ENCODE measurements around the gene TWIST2. TPM values are rescaled to one million over a fixed set of nuclear protein-coding genes. Genes with fewer than 3 reads are reported as not detected.

TWIST2 gene
- total RNA-seq, 2 donors from 2014 or later = 6.2 to 26.1 TPM

GRCh38 chr2:238925816-238926521, 78.1 kb downstream of the TWIST2 start:
- no peaks in the 10 kb centered on the region for H3K9me3 ChIP-seq
- no peak for TF ChIP-seq CTCF (IDR thresholded peaks at IDR 0.05)
- H3K4me3 ChIP-seq = no peak overlapping the region
- DNase-seq (ENCODE audit: low spot score) = no peak
- H3K27me3 ChIP-seq = peaks cover 0 to 4% of the 10 kb centered on the region in 2 donors
- H3K27ac ChIP-seq = no peak overlapping the region
- H3K36me3 ChIP-seq = no peaks in the 10 kb centered on the region
- no peaks in the 10 kb centered on the region for H3K4me1 ChIP-seq

GRCh38 chr2:238926761-238927611, 79.1 kb downstream of the TWIST2 start:
- Histone ChIP-seq H3K36me3 (no peaks in the 10 kb centered on the region), H3K27ac (no peak overlapping the region), H3K4me3 (no peak overlapping the region), H3K27me3 (no peaks in the 10 kb centered on the region), H3K9me3 (no peaks in the 10 kb centered on the region), H3K4me1 (no peaks in the 10 kb centered on the region)
- DNase-seq (ENCODE audit: low spot score) = no peak
- no peak for TF ChIP-seq CTCF (IDR thresholded peaks at IDR 0.05)

GRCh38 chr2:238927746-238928519, 80.0 kb downstream of the TWIST2 start:
- Histone ChIP-seq H3K27me3 (no peaks in the 10 kb centered on the region), H3K27ac (no peak overlapping the region), H3K36me3 (no peaks in the 10 kb centered on the region), H3K4me3 (no peak overlapping the region), H3K4me1 (no peaks in the 10 kb centered on the region), H3K9me3 (peaks cover 0 to under 1% of the 10 kb centered on the region in 2 donors)
- DNase-seq (ENCODE audit: low spot score) = no peak
- TF ChIP-seq CTCF (IDR thresholded peaks at IDR 0.05) = no peak

GRCh38 chr2:238928520-238929241, 80.8 kb downstream of the TWIST2 start:
- no peaks in the 10 kb centered on the region for H3K36me3 ChIP-seq
- no peak for TF ChIP-seq CTCF (IDR thresholded peaks at IDR 0.05)
- peaks cover 0 to 8% of the 10 kb centered on the region in 2 donors for H3K9me3 ChIP-seq
- H3K4me1 ChIP-seq = no peaks in the 10 kb centered on the region
- no peaks in the 10 kb centered on the region for H3K27me3 ChIP-seq
- no peak overlapping the region for H3K4me3 ChIP-seq
- H3K27ac ChIP-seq = peak overlapping the region in 1 of 2 donors; percentile 76
- no peak for DNase-seq (ENCODE audit: low spot score)

Data from right atrium auricular region (tissue), 2 donors.